LNCaP clone FGC (cell line): ENCODE results near the gene THRB.

Source experiments
- DNase-seq: peaks from one replicate; pipeline ENCODE4 v3.0.0-alpha.2; 2011; ENCODE audit warnings: low read depth
- H3K4me3 ChIP-seq: 2 replicates; pipeline ENCODE4 v1.5.1; 2011; ENCODE audit warnings: mild to moderate bottlenecking, low read depth, low read length, control low read depth
- CTCF ChIP-seq: IDR thresholded peaks from 2 replicates; pipeline ENCODE4 v1.5.1; 2012; ENCODE audit warnings: mild to moderate bottlenecking; ENCODE audit not compliant: control insufficient read depth, insufficient read depth; ENCODE audit errors: extremely low read depth

THRB gene

GRCh38 chr3:24119321-24119751 lies 375.3 kb downstream of the THRB start:
- DNase-seq = no peak
- H3K4me3 ChIP-seq = no peak overlapping the region
- no peak for TF ChIP-seq CTCF

GRCh38 chr3:24117508-24117907 lies 377.1 kb downstream of the THRB start:
- no peak for TF ChIP-seq CTCF
- H3K4me3 ChIP-seq = no peak overlapping the region
- no peak for DNase-seq

GRCh38 chr3:24111711-24112110 lies 382.9 kb downstream of the THRB start:
- no peak for TF ChIP-seq CTCF
- DNase-seq = no peak
- H3K4me3 ChIP-seq = no peak overlapping the region

- no peak overlapping the region for H3K4me3 ChIP-seq
- DNase-seq = no peak
- TF ChIP-seq CTCF = no peak
Observed at GRCh38 chr3:24110051-24110450, 384.6 kb downstream of the THRB start.

GRCh38 chr3:24101676-24102168 lies 392.9 kb downstream of the THRB start:
- DNase-seq = no peak
- no peak for TF ChIP-seq CTCF
- H3K4me3 ChIP-seq = no peak overlapping the region

GRCh38 chr3:24100696-24101402 lies 393.8 kb downstream of the THRB start:
- no peak for TF ChIP-seq CTCF
- H3K4me3 ChIP-seq = no peak overlapping the region
- no peak for DNase-seq
